Measurements from ENCODE around the gene LNP1.
A peak's percentile ranks its signal among the peaks of the same experiment; 100 is the strongest.
"Not testable (repeated sequence)": the region's sequence is repeated elsewhere in the genome, so short reads cannot be mapped to it uniquely, and the experiment has no call there.

Gene LNP1, protein sequence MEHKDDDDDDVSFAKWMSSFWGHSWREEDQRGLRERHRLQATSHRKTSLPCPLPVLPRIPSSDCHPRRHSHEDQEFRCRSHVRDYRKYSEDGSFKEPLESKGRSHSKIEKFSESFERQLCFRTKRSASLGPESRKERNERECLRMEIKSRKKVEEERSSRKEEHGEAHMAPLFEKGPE

DNA sequence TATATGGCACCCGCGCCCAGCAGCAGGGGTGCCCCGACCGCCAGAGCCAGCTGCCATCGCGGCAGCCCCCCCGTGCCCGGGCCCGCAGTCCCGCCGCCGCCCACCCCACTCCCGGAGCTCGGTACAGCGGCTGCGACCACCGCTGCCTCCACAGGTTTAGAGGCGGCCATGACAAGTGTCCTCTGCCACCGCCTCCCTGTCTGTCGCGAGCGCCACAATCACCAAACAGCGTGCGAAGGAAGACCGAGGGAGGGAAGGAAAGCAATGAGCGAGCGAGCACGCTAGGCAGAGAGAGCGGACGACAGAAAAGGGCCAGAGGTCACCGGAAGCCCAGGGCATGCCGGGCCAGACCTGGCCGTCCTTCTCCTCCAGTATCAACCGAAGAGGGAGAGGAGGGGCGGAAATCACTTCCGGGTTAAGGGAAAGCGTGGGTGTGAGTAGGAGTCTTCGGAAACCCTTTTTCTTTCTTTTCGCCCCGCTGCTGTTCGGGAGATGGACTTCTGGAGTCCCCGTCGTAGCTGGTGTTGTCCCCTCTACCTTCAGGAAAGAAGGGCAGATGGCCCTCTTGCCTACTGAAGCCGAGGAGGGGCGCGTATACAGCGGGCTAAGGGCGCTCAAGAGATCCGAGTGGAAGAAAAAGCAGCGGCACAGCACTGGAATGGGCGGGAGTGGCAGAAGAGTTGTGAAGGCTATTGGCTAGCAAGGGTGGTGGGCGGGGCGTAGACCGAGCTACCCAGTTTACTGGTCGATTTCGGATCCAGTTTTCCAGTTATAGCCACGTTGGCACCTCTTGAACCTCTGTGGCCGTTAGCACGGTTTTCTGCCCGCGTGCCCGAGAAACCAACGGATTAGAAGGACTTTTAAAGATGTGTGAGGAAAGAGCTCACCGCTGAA lies at the start of gene LNP1, which contains the start of gene TOMM70:
LNP1 (plus strand) TSS at position 760 of the 894 bp plus-strand sequence. CDS start 28,191 bp downstream, outside the sequence.
TOMM70 (minus strand) TSS at position 310 of the 894 bp plus-strand sequence; CDS start at position 170, 140 bp downstream.
- DNase-seq (ENCODE audit: low spot score), result peak; percentile 94
- H3K27ac Mint-ChIP-seq, result peak within 1 kb of the TSS; percentile 97

DNA sequence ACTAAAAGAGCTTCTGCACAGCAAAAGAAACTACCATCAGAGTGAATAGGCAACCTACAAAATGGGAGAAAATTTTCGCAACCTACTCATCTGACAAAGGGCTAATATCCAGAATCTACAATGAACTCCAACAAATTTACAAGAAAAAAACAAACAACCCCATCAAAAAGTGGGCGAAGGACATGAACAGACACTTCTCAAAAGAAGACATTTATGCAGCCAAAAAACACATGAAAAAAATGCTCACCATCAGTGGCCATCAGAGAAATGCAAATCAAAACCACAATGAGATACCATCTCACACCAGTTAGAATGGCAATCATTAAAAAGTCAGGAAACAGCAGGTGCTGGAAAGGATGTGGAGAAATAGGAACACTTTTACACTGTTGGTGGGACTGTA lies 49.6 kb upstream of the LNP1 start:
- H3K4me1 Mint-ChIP-seq (ENCODE audit: low read depth); H3K4me3 Mint-ChIP-seq; H3K9me3 Mint-ChIP-seq; H3K27ac Mint-ChIP-seq; H3K27me3 Mint-ChIP-seq (ENCODE audit: low read depth); DNase-seq (ENCODE audit: low spot score): not testable (repeated sequence)
- peaks cover 61% of the 10 kb centered on the region for H3K36me3 Mint-ChIP-seq (ENCODE audit: low read depth)

More for the DNA sequence above, at the start of gene LNP1, which contains the start of gene TOMM70:
- Mint-ChIP-seq H3K9me3 (peaks cover 9% of the 10 kb centered on the region), H3K4me1 (ENCODE audit: low read depth) (peaks cover 42% of the 10 kb centered on the region), H3K4me3 (peak within 1 kb of the TSS; percentile 93), H3K36me3 (ENCODE audit: low read depth) (peaks cover 17% of the 10 kb centered on the region), H3K27me3 (ENCODE audit: low read depth) (no peaks in the 10 kb centered on the region)

DNA sequence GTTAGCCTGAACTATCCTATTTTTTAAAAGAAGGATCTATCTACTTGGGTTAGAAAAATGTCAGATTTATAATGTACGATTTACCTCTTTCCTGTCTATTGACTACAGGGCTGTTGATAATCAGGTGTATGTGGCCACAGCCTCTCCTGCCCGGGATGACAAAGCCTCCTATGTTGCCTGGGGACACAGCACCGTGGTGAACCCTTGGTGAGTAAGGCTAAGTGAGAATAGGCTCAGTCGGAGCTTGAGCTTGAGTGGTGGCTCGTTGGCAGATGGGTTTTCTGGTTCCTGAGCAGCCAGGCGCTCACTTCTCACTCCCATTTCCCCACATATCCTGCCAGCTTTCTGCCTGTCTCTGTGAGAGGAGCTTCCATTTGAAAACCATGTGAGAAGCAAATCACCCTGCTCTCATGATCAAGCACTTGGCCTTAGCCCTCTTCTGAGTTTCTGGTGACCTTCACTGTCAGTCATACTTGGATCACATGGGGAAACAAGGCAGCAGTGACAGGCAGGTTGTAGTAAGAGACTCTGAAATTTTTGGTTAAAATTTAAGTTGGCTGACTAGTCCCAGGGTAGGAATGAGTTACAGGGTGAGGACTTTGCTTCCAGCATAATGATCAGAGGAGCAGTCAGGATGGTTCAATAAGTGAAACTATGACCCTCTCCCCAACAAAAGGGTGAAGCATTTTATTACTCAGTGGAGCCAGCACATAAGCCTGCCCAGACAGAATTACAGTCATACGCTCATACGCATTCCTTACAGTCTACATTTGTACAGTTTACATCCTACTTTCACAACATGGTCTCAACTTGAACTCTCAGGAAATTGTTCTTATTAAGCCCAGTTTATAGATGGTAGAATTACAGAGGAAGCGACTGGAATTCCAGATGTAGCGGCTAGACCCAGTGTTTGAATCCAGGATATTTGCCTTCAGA lies 48.8 kb upstream of the LNP1 start:
- H3K9me3 Mint-ChIP-seq, result no peaks in the 10 kb centered on the region
- no peaks in the 10 kb centered on the region for H3K27me3 Mint-ChIP-seq (ENCODE audit: low read depth)
- no peak overlapping the region for H3K27ac Mint-ChIP-seq
- H3K4me1 Mint-ChIP-seq (ENCODE audit: low read depth), result no peaks in the 10 kb centered on the region
- no peak overlapping the region for H3K4me3 Mint-ChIP-seq
- H3K36me3 Mint-ChIP-seq (ENCODE audit: low read depth), result peaks cover 60% of the 10 kb centered on the region
- DNase-seq (ENCODE audit: low spot score), result no peak

DNA sequence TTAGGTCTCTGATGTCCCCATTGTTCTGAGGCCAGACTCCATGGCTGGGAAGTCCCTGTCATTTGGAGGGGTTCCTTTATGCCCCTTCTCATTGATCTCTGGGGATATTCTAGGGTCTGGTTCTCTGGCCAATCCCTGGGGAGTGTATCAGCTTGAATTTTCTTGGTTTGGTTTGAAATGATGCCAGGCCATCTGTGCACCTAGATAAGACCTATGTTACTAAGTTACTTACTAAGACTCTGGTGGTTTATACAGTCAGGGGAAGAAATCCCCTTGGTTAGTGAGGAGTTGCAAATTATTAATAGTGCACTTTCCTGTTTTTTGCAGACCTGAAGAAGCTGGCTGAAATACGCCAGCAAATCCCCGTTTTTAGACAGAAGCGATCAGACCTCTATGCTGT lies 46.5 kb upstream of the LNP1 start:
- no peak for DNase-seq (ENCODE audit: low spot score)
- no peaks in the 10 kb centered on the region for H3K4me1 Mint-ChIP-seq (ENCODE audit: low read depth)
- no peaks in the 10 kb centered on the region for H3K9me3 Mint-ChIP-seq
- H3K27ac Mint-ChIP-seq, result no peak overlapping the region
- peaks cover 63% of the 10 kb centered on the region for H3K36me3 Mint-ChIP-seq (ENCODE audit: low read depth)
- H3K27me3 Mint-ChIP-seq (ENCODE audit: low read depth), result no peaks in the 10 kb centered on the region
- H3K4me3 Mint-ChIP-seq, result no peak overlapping the region

DNA sequence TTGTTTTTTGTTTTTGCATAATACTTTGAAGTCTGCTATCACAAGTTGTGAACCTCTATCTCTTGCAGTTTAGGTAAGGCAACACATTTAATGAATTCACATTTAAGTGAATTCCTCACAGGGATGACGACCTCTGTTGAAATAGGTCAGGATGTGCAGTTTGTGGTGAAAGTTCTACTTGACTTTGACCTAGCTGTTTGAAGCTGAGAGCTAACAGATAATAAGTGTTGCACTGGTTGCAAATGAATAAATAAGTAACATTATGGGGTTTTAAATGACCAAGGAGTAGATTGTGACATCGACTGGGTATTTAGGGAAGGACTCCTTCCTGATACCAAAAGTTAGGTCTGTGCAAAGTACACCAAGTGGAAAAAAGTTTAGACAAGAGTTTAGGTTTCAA lies 42.9 kb upstream of the LNP1 start:
- DNase-seq (ENCODE audit: low spot score), result no peak
- no peak overlapping the region for H3K27ac Mint-ChIP-seq
- peaks cover 55% of the 10 kb centered on the region for H3K36me3 Mint-ChIP-seq (ENCODE audit: low read depth)
- H3K4me3 Mint-ChIP-seq, result no peak overlapping the region
- peaks cover 4% of the 10 kb centered on the region for H3K9me3 Mint-ChIP-seq
- H3K4me1 Mint-ChIP-seq (ENCODE audit: low read depth), result no peaks in the 10 kb centered on the region
- H3K27me3 Mint-ChIP-seq (ENCODE audit: low read depth), result no peaks in the 10 kb centered on the region

DNA sequence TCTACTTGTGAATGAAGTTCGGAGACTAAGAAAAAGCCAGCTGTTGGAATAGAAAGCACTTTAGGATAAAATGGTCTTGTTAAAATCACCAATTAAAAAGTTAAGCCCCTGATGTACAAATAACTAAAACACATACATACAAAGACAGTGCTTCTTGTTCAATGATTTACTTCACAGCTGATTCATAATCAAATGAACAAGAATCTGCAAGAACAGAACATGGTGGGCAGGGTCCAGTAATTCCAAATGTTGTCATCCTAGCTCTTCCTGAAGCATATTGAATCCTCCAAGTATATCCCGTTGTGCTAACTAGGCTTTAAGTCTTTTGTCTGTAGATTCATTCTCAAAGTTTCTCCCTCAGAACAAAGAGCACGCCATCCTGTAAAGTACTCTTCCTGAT lies 42.3 kb upstream of the LNP1 start:
- no peak overlapping the region for H3K27ac Mint-ChIP-seq
- no peak for DNase-seq (ENCODE audit: low spot score)
- H3K27me3 Mint-ChIP-seq (ENCODE audit: low read depth), result no peaks in the 10 kb centered on the region
- peaks cover 4% of the 10 kb centered on the region for H3K9me3 Mint-ChIP-seq
- H3K36me3 Mint-ChIP-seq (ENCODE audit: low read depth), result peaks cover 58% of the 10 kb centered on the region
- H3K4me1 Mint-ChIP-seq (ENCODE audit: low read depth), result no peaks in the 10 kb centered on the region
- H3K4me3 Mint-ChIP-seq, result no peak overlapping the region

DNA sequence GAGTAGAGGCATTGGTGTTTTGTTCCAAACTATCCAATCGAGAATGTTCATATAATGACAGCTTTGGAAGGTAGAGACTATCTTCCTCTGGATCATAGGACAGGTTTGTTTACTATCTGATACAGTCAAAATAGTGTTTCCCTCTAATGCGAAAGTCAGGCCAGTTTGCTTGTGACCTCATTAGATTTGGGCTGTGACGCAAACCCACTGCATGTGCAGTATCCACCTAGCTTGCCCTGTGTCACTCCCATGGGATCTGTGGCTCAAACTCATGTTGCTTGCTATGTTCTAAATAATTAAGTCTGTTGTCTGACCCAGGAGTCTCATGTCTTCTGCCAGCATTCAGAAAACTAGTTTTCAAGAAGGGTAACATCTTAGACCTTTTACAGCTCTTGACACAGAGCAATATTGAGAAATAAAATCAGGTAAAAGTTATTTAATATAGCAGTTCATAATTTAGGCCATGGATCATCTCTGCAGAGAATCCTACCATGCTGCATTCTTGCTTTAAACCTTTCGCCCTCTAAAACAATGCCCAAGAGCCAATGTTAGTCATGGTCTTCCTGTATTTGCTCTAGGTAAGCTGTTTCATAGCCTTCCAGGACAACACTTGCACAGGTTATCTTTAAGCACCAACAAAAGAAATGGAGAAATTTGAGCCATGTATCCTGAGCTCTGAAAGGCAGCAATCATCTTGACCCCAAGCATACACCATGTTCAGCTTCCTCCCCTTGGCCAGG lies 40.4 kb upstream of the LNP1 start:
- H3K27me3 Mint-ChIP-seq (ENCODE audit: low read depth), result no peaks in the 10 kb centered on the region
- H3K4me1 Mint-ChIP-seq (ENCODE audit: low read depth), result no peaks in the 10 kb centered on the region
- no peak overlapping the region for H3K27ac Mint-ChIP-seq
- no peak for DNase-seq (ENCODE audit: low spot score)
- no peak overlapping the region for H3K4me3 Mint-ChIP-seq
- peaks cover 4% of the 10 kb centered on the region for H3K9me3 Mint-ChIP-seq
- H3K36me3 Mint-ChIP-seq (ENCODE audit: low read depth), result peaks cover 58% of the 10 kb centered on the region

DNA sequence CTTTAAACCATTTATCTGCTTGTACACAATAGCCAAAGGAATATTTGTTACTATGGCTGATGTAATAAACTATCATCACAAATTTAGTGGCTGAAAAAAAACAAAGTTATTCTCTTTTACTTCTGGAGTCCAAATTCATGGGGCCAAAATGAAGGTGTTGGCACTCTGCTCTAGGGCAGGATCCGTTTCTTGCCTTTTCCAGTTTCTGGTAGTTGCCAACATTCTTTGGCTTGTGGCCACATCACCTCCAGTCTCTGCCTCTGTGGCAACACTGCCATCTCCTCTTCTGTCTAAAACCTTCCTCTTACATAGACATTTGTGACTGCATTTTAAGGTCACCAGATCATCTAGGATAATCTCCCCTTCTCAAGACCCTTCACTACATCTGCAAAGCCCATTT lies 39.4 kb upstream of the LNP1 start:
- DNase-seq (ENCODE audit: low spot score), result no peak
- Mint-ChIP-seq H3K9me3 (peaks cover 4% of the 10 kb centered on the region), H3K27ac (no peak overlapping the region), H3K4me1 (ENCODE audit: low read depth) (no peaks in the 10 kb centered on the region), H3K4me3 (no peak overlapping the region), H3K36me3 (ENCODE audit: low read depth) (peaks cover 59% of the 10 kb centered on the region), H3K27me3 (ENCODE audit: low read depth) (no peaks in the 10 kb centered on the region)

DNA sequence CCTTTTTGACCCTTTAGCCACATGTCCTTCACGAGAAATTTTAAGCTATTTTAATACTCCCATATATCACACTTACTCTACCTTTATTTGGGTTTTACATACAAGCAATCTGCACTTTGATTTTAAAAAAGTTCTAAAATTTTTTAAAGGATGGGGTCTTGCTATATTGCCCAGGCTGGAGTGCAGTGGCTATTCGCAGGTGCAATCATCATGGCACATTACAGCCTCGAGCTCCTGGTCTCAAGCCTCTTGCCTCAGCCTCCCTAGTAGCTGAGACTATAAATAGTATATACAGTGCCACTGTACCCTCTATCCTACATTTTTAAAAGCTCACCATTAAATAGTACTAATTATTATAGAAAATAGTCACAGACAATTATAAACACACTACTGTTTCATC lies 36.9 kb upstream of the LNP1 start:
- DNase-seq (ENCODE audit: low spot score), result no peak
- H3K9me3 Mint-ChIP-seq, result peaks cover 4% of the 10 kb centered on the region
- no peaks in the 10 kb centered on the region for H3K4me1 Mint-ChIP-seq (ENCODE audit: low read depth)
- no peak overlapping the region for H3K27ac Mint-ChIP-seq
- peaks cover 55% of the 10 kb centered on the region for H3K36me3 Mint-ChIP-seq (ENCODE audit: low read depth)
- H3K27me3 Mint-ChIP-seq (ENCODE audit: low read depth), result no peaks in the 10 kb centered on the region
- H3K4me3 Mint-ChIP-seq, result no peak overlapping the region

DNA sequence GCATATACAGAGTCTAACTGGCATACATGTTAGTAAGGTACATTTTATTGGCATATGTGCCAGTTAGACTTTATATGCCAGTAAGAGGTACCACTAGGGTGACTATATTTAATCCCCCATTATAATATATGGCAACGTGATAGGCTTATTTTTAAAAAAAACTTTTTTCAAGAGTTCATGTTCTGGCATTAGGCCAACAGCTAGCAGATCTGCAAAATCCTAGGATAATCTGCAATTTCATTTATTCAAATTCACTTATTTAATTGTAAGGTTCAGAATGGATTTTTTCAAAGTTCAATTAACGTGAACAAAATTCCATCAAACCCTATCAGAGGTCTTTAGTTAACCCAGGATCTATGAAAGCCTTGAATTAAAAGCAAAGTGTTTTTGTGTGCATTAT lies 34.9 kb upstream of the LNP1 start:
- DNase-seq (ENCODE audit: low spot score), result no peak
- H3K9me3 Mint-ChIP-seq, result peaks cover 4% of the 10 kb centered on the region
- H3K27me3 Mint-ChIP-seq (ENCODE audit: low read depth), result no peaks in the 10 kb centered on the region
- H3K4me1 Mint-ChIP-seq (ENCODE audit: low read depth), result no peaks in the 10 kb centered on the region
- peaks cover 52% of the 10 kb centered on the region for H3K36me3 Mint-ChIP-seq (ENCODE audit: low read depth)
- H3K27ac Mint-ChIP-seq, result no peak overlapping the region
- no peak overlapping the region for H3K4me3 Mint-ChIP-seq

DNA sequence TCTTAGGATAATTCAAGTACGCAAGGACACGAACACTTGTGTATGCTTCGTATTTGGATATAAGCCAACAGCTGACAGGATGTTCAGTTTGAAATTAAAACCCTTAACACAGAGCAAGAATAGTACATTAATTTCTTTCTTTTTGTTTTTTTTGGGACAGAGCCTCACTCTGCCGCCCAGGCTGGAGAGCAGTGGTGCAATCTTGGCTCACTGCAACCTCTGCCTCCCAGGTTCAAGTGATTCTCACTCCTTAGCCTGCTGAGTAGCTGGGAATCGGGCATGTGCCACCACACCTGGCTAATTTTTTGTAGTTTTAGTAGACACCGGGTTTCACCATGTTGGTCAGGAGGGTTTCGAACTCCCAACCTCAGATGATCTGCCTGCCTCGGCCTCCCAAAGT lies 32.9 kb upstream of the LNP1 start:
- DNase-seq (ENCODE audit: low spot score), result no peak
- H3K4me1 Mint-ChIP-seq (ENCODE audit: low read depth), result no peaks in the 10 kb centered on the region
- no peaks in the 10 kb centered on the region for H3K9me3 Mint-ChIP-seq
- no peaks in the 10 kb centered on the region for H3K27me3 Mint-ChIP-seq (ENCODE audit: low read depth)
- H3K36me3 Mint-ChIP-seq (ENCODE audit: low read depth), result peaks cover 43% of the 10 kb centered on the region
- H3K27ac Mint-ChIP-seq, result no peak overlapping the region
- no peak overlapping the region for H3K4me3 Mint-ChIP-seq

DNA sequence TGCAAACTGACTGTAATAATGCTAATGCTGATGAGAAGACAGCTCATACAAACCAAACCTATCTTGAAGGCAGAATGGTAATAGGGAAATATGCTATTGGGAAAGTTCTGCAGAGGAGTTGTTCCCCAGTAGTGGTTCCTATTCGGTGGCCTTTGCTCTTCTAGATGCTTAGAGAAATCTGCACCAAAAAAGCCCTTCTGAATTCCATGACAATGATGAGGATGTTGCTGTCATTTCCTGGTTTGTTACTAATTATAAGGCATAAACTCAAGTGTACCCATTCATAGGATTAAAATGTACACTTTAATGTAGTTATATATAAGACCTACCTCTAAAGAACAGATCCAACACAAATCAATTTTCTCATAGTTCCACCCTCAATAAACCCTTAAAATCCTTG lies 30.6 kb upstream of the LNP1 start:
- no peak for DNase-seq (ENCODE audit: low spot score)
- no peaks in the 10 kb centered on the region for H3K9me3 Mint-ChIP-seq
- H3K4me3 Mint-ChIP-seq, result no peak overlapping the region
- H3K27me3 Mint-ChIP-seq (ENCODE audit: low read depth), result no peaks in the 10 kb centered on the region
- H3K4me1 Mint-ChIP-seq (ENCODE audit: low read depth), result no peaks in the 10 kb centered on the region
- H3K36me3 Mint-ChIP-seq (ENCODE audit: low read depth), result peaks cover 29% of the 10 kb centered on the region
- H3K27ac Mint-ChIP-seq, result no peak overlapping the region

DNA sequence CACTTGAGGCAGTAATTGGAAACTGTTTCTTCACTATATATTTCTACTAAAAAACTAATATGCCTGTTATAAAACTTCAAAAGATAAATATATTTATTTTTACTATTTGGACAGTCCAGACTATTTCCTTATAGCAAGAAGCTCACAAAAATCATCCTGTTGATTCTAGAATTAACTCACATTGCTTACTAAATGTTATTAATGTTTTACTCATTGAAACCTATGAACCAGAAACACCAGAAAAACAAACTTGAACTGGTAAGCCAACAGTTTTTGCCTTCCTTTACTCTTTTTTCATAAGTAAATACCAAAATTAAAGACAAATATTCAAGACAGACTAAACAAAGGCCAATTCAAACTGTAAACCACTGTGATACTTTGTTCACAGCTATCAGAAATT lies 26.8 kb upstream of the LNP1 start:
- no peak for DNase-seq (ENCODE audit: low spot score)
- H3K4me3 Mint-ChIP-seq, result no peak overlapping the region
- no peak overlapping the region for H3K27ac Mint-ChIP-seq
- no peaks in the 10 kb centered on the region for H3K9me3 Mint-ChIP-seq
- peaks cover 2% of the 10 kb centered on the region for H3K4me1 Mint-ChIP-seq (ENCODE audit: low read depth)
- H3K36me3 Mint-ChIP-seq (ENCODE audit: low read depth), result peaks cover 38% of the 10 kb centered on the region
- H3K27me3 Mint-ChIP-seq (ENCODE audit: low read depth), result no peaks in the 10 kb centered on the region

Data from T-helper 2 cell treated with Interferon-gamma antibody and Interleukin-4, amounts not matched to agents 5 μg/mL and 100 μg/mL, for 36 hours (primary cell).